ENCODE results near the gene RBM26.

DNA sequence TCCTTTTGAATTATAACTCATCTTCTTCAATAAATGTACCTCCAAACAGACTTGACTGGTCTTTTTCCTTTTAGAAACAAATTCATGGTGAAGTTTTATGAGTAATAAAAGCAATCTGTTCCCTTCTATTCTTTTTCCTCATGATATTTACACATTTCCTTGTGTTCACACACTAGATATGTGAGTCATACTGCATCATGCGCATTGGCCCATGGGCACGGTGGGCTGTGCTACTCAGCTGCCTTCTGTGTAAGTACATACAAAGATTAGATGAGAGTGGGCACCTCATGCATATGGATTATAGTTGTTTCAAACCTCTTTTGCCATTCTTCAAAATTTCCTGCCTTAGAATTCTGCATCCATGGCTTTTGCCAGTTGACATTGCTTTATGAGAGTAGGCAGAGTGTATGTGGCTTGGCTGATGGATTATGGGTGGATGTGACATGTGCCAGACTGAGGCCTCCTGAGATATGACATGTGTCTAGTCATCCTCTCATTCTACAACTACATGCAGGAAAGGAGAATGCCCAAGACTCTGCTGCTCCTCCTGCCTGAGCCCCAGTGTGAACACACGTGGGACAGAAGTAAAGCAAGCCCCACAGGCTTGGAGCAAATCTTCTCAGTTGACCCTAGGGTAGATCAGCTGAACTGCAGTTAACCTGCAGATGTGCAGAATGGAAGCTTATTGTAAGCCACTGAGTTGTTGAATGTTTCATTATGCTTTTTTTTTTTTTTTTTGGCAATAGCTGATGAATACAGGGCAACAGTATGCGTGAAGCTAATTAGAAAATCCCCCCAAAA lies 109.9 kb downstream of the RBM26 start:
- TF ChIP-seq EP300 (IDR thresholded peaks at IDR 0.05; ENCODE audit: low read depth), result no peak
- TF ChIP-seq, protein P1, sequence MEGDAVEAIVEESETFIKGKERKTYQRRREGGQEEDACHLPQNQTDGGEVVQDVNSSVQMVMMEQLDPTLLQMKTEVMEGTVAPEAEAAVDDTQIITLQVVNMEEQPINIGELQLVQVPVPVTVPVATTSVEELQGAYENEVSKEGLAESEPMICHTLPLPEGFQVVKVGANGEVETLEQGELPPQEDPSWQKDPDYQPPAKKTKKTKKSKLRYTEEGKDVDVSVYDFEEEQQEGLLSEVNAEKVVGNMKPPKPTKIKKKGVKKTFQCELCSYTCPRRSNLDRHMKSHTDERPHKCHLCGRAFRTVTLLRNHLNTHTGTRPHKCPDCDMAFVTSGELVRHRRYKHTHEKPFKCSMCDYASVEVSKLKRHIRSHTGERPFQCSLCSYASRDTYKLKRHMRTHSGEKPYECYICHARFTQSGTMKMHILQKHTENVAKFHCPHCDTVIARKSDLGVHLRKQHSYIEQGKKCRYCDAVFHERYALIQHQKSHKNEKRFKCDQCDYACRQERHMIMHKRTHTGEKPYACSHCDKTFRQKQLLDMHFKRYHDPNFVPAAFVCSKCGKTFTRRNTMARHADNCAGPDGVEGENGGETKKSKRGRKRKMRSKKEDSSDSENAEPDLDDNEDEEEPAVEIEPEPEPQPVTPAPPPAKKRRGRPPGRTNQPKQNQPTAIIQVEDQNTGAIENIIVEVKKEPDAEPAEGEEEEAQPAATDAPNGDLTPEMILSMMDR (IDR thresholded peaks at IDR 0.05), result no peak
